Neural crest cell (in vitro differentiated cells): Measurements from ENCODE around the gene POLR3K. TPM values are rescaled to one million over a fixed set of nuclear protein-coding genes. Genes with fewer than 3 reads are reported as not detected.
"Not testable (repeated sequence)": the region's sequence is repeated elsewhere in the genome, so short reads cannot be mapped to it uniquely, and the experiment has no call there.

ENCODE experiments used
- DNase-seq: peaks from one replicate; pipeline ENCODE4 v3.0.0; 2021; ENCODE audit warnings: low read depth, mixed read lengths, low spot score
- H3K27ac Mint-ChIP-seq: one replicate; pipeline ENCODE4 v1.8.0; 2021; ENCODE audit warnings: mild to moderate bottlenecking, mixed read lengths; ENCODE audit not compliant: unreplicated experiment
- H3K27me3 Mint-ChIP-seq: 2 replicates; pipeline ENCODE4 v1.8.0; 2021; ENCODE audit warnings: low read depth, mild to moderate bottlenecking, mixed read lengths
- H3K36me3 Mint-ChIP-seq: 2 replicates; pipeline ENCODE4 v1.8.0; 2021; ENCODE audit warnings: low read depth, mild to moderate bottlenecking, mixed read lengths
- H3K4me1 Mint-ChIP-seq: 2 replicates; pipeline ENCODE4 v1.8.0; 2021; ENCODE audit warnings: mixed read lengths
- H3K4me3 Mint-ChIP-seq: one replicate; pipeline ENCODE4 v1.8.0; 2021; ENCODE audit warnings: mild to moderate bottlenecking, mixed read lengths
- H3K9me3 Mint-ChIP-seq: 2 replicates; pipeline ENCODE4 v1.8.0; 2021; ENCODE audit warnings: mixed read lengths
- total RNA-seq: library from RNA; stranded (reverse); gene quantifications from 2 replicates; pipeline ENCODE4 v1.2.1, GENCODE V29; 2021
- TF ChIP-seq, protein P1 (sequence below): fragments of 200-600 bp; sonication (generic); conservative IDR thresholded peaks from 2 replicates; pipeline ENCODE4 v1.5.0; 2021; ENCODE audit warnings: antibody characterized with exemption, mild to moderate bottlenecking

Gene POLR3K
- total RNA-seq, 1 donor from 2014 or later, result 36.7 TPM

DNA sequence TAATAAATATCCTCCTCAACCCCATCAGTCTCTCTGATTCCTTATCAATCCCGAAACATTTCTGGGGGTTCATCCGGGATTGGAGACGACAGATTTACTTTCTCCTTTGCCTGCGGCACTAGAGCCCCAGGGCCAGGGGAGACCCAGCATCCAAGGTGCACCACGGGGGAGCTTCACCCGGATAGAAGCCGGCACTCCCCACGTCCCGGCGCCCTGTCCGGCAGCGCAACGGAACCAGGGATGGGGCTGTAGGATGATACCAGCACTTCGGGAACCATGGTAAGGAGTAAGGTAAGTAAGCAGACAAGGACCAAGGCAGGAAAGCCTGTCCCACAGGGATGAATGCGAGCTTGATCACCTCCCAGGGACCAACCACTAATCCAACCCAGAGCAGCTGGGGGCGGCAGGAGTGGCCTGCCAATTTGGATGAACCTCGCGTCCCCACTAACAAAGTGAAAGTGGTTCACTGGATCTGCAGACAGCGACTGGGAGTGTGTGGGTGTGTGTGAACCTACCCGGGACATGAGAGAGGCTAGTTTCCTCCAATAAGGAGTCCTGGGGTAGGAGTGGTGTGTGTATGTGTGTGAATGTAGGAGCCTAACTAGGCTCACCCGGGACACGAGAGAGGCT lies 11.9 kb downstream of the POLR3K start:
- Mint-ChIP-seq H3K9me3 (no peaks in the 10 kb centered on the region), H3K27ac (peak overlapping the region; percentile 36), H3K4me1 (no peaks in the 10 kb centered on the region), H3K36me3 (peaks cover 13% of the 10 kb centered on the region), H3K27me3 (no peaks in the 10 kb centered on the region), H3K4me3 (no peak overlapping the region)
- DNase-seq, result no peak
- TF ChIP-seq, protein P1, sequence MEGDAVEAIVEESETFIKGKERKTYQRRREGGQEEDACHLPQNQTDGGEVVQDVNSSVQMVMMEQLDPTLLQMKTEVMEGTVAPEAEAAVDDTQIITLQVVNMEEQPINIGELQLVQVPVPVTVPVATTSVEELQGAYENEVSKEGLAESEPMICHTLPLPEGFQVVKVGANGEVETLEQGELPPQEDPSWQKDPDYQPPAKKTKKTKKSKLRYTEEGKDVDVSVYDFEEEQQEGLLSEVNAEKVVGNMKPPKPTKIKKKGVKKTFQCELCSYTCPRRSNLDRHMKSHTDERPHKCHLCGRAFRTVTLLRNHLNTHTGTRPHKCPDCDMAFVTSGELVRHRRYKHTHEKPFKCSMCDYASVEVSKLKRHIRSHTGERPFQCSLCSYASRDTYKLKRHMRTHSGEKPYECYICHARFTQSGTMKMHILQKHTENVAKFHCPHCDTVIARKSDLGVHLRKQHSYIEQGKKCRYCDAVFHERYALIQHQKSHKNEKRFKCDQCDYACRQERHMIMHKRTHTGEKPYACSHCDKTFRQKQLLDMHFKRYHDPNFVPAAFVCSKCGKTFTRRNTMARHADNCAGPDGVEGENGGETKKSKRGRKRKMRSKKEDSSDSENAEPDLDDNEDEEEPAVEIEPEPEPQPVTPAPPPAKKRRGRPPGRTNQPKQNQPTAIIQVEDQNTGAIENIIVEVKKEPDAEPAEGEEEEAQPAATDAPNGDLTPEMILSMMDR, result no peak

DNA sequence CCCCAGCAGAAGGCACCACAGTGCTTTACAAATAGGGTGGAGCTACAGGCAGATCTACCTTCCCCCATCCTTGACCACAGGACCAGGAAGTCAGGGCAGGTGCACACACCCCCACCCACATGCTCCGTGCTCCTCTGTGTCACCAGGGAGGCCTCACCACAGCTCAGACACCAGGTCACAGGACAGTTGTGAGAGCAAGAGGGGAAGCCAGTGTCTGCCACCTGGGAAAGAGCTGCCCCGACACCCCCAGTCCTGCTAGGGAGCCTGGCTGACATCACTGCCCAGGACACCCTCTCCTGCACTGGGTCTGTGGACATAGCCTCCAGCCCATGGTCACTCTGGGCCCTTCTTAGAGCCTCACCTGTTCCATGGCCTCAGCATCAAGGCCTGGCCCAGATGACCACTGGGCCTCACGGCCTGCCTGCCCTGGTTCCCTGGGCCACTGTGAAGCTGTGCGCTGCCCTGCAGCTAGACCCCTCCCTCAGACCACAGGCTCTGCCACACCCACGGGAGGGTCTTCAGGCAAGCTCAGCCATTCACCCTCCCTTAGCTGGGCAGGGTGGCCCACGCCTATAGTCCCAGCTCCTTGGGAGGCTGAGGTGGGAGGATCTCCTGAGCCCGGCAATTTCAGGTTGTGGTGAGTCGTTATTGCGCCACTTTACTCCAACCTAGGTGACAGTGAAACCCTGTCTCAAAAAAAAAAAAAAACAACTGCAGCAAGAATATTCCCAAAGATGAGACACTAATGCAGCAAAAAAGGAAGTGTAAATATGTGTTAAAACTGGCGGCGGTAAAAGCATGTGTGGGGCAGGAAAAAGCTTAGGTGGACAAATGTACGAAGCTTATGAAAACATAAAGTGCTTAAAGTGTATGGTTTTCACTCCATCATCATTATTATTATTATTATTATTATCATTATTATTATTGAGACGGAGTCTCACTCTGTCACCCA lies 14.2 kb downstream of the POLR3K start:
- peak overlapping the region; percentile 35 for H3K27ac Mint-ChIP-seq
- H3K4me3 Mint-ChIP-seq, result no peak overlapping the region
- TF ChIP-seq, protein P1, result no peak
- H3K4me1 Mint-ChIP-seq, result peaks cover 9% of the 10 kb centered on the region
- no peaks in the 10 kb centered on the region for H3K27me3 Mint-ChIP-seq
- peaks cover 13% of the 10 kb centered on the region for H3K36me3 Mint-ChIP-seq
- H3K9me3 Mint-ChIP-seq, result no peaks in the 10 kb centered on the region
- DNase-seq, result no peak

DNA sequence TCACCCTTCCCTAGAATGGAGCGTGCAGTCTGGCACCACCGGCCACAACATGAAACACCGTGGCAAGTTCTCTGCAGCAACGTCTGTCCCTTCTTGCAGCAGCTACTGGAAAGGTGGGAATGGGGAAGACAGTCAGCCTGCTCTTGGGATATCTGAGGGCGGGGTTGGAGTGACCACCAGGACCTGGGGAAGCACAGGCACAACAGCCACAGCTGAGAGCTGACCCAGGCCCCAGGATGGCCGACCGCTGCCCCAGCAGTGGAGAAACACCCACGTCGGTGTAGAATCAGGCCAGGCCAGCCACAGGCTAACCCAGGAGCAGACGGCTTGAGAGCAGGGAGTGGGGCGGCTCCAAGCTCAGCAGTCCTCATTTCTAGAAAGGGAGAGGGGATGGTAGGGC lies 15.2 kb downstream of the POLR3K start:
- DNase-seq, H3K27ac Mint-ChIP-seq, H3K4me3 Mint-ChIP-seq, H3K27me3 Mint-ChIP-seq, H3K9me3 Mint-ChIP-seq: not testable (repeated sequence)
- Mint-ChIP-seq H3K4me1 (peaks cover 12% of the 10 kb centered on the region), H3K36me3 (peaks cover 13% of the 10 kb centered on the region)

DNA sequence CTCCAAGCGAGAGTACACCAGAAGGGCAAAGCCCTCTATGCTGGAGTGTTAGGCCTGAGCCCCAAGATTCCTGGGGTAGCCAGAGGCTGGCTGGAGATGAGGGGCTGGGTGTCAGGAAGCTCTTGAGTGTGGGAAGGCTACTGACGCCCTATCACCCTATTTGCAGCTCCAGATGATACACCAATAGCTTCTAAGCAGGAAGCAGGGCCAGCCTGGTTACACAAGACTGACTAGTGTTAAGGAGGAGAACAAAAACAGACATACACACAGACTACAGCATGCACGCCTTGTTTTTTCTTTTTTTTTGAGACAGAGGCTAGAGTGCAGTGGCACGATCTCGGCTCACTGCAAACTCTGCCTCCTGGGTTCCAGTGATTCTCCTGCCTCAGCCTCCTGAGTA lies 15.9 kb downstream of the POLR3K start:
- Mint-ChIP-seq H3K9me3 (no peaks in the 10 kb centered on the region), H3K4me3 (no peak overlapping the region), H3K27ac (peak overlapping the region; percentile 78), H3K4me1 (peaks cover 12% of the 10 kb centered on the region), H3K36me3 (peaks cover 8% of the 10 kb centered on the region), H3K27me3 (no peaks in the 10 kb centered on the region)
- no peak for DNase-seq
- TF ChIP-seq, protein P1, result no peak

DNA sequence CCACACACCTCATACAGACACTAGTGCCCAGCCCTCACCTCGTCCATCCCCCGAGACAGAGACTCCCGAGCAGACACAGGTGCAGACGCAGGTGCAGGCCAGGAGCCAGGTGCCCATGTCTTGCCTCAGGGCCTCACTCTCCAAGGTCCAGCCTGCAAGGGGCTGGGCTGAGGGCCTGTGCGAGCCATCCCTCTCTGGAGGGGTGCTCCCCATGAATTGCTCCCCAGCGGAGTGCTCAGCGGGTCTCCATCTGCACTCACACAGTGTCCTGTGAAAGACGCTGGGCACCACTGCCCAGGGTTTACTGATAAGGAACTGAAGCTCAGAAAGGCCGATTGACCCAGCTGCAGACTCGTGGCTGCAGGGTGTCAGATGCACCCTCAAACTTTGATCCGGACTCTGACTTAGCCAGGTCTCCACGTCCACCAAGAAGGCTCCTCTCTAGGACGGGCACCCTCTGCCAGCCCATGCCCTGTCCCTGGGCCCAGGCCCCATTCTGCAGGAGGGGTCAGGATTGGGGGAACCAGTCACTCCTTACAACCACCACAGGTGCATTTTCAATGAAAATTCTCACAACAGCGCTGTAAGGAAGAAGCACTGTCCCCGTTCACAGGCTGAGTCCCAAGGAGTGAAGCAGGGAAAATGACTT lies 16.9 kb downstream of the POLR3K start:
- TF ChIP-seq, protein P1, result no peak
- peaks cover 12% of the 10 kb centered on the region for H3K4me1 Mint-ChIP-seq
- H3K9me3 Mint-ChIP-seq, result no peaks in the 10 kb centered on the region
- H3K36me3 Mint-ChIP-seq, result no peaks in the 10 kb centered on the region
- H3K27ac Mint-ChIP-seq, result no peak overlapping the region
- H3K27me3 Mint-ChIP-seq, result no peaks in the 10 kb centered on the region
- no peak overlapping the region for H3K4me3 Mint-ChIP-seq
- DNase-seq, result no peak
